Fibroblast of skin of scalp (primary cell): Measurements from ENCODE around the gene KHNYN.
A peak's percentile ranks its signal among the peaks of the same experiment; 100 is the strongest.
"Not testable (repeated sequence)": the region's sequence is repeated elsewhere in the genome, so short reads cannot be mapped to it uniquely, and the experiment has no call there.

Experiments
- DNase-seq: peaks from one replicate; pipeline ENCODE4 v3.0.0-alpha.2; 2013

Gene KHNYN

GRCh38 chr14:24439257-24439656 is 9.5 kb downstream of the KHNYN start:
- no peak for DNase-seq

- no peak for DNase-seq
Measured at GRCh38 chr14:24439830-24440605, 10.3 kb downstream of the KHNYN start.

GRCh38 chr14:24440606-24441399 is 11.0 kb downstream of the KHNYN start:
- no peak for DNase-seq

- DNase-seq: no peak
Measured at GRCh38 chr14:24441485-24441884, 11.7 kb downstream of the KHNYN start.

- no peak for DNase-seq
Measured at GRCh38 chr14:24441904-24442239, 12.1 kb downstream of the KHNYN start.

GRCh38 chr14:24442240-24443052 is 12.7 kb downstream of the KHNYN start, which contains the start of gene SDR39U1:
TSS of gene SDR39U1 (minus strand) at chr14:24442776. CDS start at chr14:24442769, 7 bp downstream.
- peak; percentile 99 for DNase-seq

- no peak for DNase-seq
Measured at GRCh38 chr14:24443053-24443665, 13.4 kb downstream of the KHNYN start.

GRCh38 chr14:24450828-24451227 is 21.1 kb downstream of the KHNYN start:
- DNase-seq: not testable (repeated sequence)

- no peak for DNase-seq
Measured at GRCh38 chr14:24456980-24457379, 27.2 kb downstream of the KHNYN start.

GRCh38 chr14:24458736-24459135 is 29.0 kb downstream of the KHNYN start:
- DNase-seq: no peak

- no peak for DNase-seq
Measured at GRCh38 chr14:24459331-24459730, 29.6 kb downstream of the KHNYN start.

GRCh38 chr14:24461336-24461735 is 31.6 kb downstream of the KHNYN start:
- DNase-seq: no peak

GRCh38 chr14:24463017-24463883 is 33.5 kb downstream of the KHNYN start:
- DNase-seq: no peak

- DNase-seq: no peak
Measured at GRCh38 chr14:24463884-24464785, 34.4 kb downstream of the KHNYN start.

- no peak for DNase-seq
Measured at GRCh38 chr14:24465368-24465767, 35.6 kb downstream of the KHNYN start.

- DNase-seq: no peak
Measured at GRCh38 chr14:24465805-24466204, 36.1 kb downstream of the KHNYN start.

- DNase-seq: not testable (repeated sequence)
Measured at GRCh38 chr14:24470450-24470849, 40.7 kb downstream of the KHNYN start.

- DNase-seq: no peak
Measured at GRCh38 chr14:24473211-24473610, 43.5 kb downstream of the KHNYN start.

- no peak for DNase-seq
Measured at GRCh38 chr14:24475261-24475660, 45.5 kb downstream of the KHNYN start.

GRCh38 chr14:24479999-24480398 is 50.2 kb downstream of the KHNYN start:
- DNase-seq: not testable (repeated sequence)
